Pons (tissue), 1 donor: ENCODE measurements around the gene NRARP.
"Not testable (repeated sequence)": the region's sequence is repeated elsewhere in the genome, so short reads cannot be mapped to it uniquely, and the experiment has no call there.

ENCODE experiments used
- DNase-seq: peaks from one replicate; pipeline ENCODE4 v3.0.0-alpha.2; 2016; ENCODE audit warnings: low spot score

Gene NRARP

GRCh38 chr9:137276473-137277328 is 25.4 kb downstream of the NRARP start:
- DNase-seq: no peak

- DNase-seq: no peak
Measured at GRCh38 chr9:137275588-137276472, 26.2 kb downstream of the NRARP start.

GRCh38 chr9:137275203-137275587 is 26.9 kb downstream of the NRARP start:
- no peak for DNase-seq

- no peak for DNase-seq
Measured at GRCh38 chr9:137273611-137274320, 28.3 kb downstream of the NRARP start.

- DNase-seq: no peak
Measured at GRCh38 chr9:137273095-137273490, 29.0 kb downstream of the NRARP start.

- DNase-seq: no peak
Measured at GRCh38 chr9:137272241-137273094, 29.6 kb downstream of the NRARP start.

- no peak for DNase-seq
Measured at GRCh38 chr9:137271696-137272076, 30.4 kb downstream of the NRARP start.

GRCh38 chr9:137270929-137271695 is 31.0 kb downstream of the NRARP start:
- DNase-seq: no peak

- DNase-seq: no peak
Measured at GRCh38 chr9:137269231-137269772, 32.8 kb downstream of the NRARP start.

- DNase-seq: no peak
Measured at GRCh38 chr9:137268538-137269201, 33.4 kb downstream of the NRARP start.

GRCh38 chr9:137267933-137268355 is 34.1 kb downstream of the NRARP start:
- DNase-seq: no peak

GRCh38 chr9:137266585-137267453 is 35.3 kb downstream of the NRARP start:
- DNase-seq: no peak

- DNase-seq: no peak
Measured at GRCh38 chr9:137266162-137266527, 35.9 kb downstream of the NRARP start.

- DNase-seq: no peak
Measured at GRCh38 chr9:137265496-137266161, 36.4 kb downstream of the NRARP start.

GRCh38 chr9:137264067-137264466 is 38.0 kb downstream of the NRARP start:
- no peak for DNase-seq

GRCh38 chr9:137263506-137263905 is 38.6 kb downstream of the NRARP start:
- DNase-seq: no peak

- DNase-seq: no peak
Measured at GRCh38 chr9:137262909-137263285, 39.2 kb downstream of the NRARP start.

GRCh38 chr9:137262173-137262908 is 39.7 kb downstream of the NRARP start:
- DNase-seq: not testable (repeated sequence)
